NCI-H510A treated with DMSO at 0.1 percent for 48 hours (cell line): ENCODE measurements around the gene NUDT3.
A peak's percentile ranks its signal among the peaks of the same experiment; 100 is the strongest.
"Not testable (repeated sequence)": the region's sequence is repeated elsewhere in the genome, so short reads cannot be mapped to it uniquely, and the experiment has no call there.

ENCODE experiments used
- DNase-seq: peaks from one replicate; lab custom pipeline; 2025; lab: John Stamatoyannopoulos, UW

Gene NUDT3

DNA sequence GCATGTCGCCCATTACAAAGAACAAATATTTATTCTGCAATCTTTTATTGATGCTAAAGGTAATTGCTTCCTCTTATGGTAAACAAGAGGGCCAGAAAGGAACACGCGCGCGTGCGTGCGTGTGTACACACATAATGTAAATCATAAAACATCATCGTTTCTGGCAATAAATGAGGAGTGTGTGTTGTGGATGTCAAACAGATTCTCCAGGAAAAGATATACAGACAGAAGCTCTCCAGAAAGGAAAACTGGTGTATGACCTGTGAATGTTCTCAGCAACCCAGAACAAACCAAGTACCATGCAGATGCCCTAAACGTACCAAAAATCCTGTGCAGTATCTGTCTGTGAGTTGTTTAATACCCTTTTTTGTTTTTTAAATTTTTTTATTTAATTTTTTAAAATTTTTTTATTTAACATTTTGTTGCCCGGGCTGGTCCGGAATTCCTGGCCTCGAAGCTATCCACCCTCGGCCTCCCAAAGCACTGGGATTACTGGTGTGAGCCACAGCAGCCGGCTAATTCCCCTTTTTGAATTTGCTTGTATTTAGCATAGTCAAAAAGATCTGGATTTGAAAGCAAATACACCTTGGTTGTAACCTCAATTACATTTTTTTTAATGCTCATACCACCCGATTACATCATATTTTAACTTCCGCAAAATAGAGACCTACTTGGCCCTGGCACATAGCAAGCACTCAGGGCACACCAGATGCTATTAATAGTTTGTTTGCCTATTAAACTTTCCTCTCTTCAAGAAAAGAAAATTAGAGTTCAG is 909 bp upstream of the NUDT3 start:
- no peak for DNase-seq

DNA sequence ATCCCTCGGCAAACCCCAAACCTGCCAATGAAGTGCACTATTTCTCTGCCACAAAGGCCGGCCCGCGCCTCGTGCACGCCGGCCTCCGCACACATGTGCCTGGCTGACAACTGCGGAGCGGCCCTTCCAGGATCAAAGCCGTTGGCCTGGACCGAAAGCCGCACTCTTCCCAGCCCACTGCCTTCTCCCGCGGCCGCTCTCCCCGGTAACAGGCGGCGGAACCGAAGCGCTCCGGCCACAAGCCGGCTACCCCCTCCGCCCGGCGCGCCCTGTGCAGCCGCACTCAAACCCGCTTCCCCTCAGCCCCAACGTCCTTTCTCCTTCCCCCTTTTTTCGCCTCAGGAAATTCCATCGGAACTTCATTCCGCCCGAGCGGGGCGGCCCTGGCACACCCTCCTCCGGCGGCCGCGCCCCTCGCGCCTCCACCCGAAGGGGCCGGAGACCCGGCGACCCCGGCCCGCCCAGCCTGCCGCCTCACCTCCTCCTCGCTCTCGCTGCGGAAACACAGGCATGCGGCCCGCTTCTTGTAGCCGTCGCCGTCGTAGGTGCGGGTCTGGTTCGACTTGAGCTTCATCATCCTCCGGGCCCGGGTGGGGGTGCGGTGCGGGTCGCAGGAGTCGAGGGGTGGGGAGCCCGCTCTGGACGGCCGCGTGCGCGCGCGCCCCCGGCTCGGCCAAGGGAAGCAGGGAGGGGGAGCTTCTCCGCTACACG is 528 bp downstream of the NUDT3 start:
- DNase-seq: peak; percentile 79

DNA sequence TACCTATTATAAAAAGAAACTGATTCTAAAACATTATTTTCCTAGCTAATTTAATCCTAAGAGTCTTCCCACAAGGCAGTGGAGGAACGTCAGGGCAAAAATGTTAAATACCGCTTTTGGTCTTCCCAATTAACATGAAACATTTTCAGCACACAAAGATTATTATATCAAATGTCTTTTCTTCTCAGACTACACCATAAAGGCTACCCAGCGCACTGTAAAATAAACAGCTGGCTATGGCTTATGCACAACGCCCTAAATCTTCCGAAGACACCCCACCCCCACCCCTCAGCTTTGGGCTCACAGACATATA is 1.0 kb downstream of the NUDT3 start:
- no peak for DNase-seq

DNA sequence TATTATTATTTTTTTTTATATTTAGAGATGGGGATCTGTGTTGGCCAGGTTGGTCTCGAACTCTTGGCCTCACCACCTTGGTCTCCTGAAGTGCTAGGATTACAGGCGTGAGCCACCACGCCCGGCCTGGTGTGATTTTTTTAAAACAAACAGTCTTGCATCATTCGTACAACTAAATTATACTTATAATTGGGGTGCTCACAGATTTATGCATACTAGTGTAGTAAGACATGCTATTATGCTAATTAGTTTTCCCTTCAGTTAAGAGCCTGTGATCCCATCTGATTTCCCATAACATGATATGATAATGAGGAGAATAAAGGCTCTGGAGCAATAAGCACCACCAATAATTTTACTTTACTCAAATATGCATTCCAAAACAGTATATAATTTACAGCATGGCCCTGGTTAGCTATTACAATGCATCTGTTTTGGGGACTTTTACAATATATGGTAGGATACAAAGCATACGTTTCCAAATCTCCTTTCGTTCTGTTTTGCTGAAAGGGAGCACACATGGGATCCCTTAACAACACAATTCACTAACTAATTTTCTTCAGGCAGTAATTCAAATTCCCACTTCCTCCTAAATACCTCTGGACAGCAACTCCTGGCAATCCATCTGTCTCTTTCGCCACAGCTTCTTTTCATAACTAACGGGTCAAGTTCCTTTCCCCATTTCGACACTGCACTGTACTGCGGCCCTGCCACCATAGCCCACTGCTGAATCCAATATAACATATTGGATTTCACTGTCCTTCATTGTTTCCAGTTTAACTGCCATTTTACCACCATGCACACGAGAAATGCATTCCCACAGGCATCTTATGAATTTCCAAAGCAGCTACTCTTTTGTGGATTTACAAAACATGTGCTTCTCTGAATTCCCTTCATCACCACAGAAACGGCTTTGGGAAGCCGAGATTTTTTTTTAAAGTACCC is 1.7 kb downstream of the NUDT3 start:
- DNase-seq: peak; percentile 64

DNA sequence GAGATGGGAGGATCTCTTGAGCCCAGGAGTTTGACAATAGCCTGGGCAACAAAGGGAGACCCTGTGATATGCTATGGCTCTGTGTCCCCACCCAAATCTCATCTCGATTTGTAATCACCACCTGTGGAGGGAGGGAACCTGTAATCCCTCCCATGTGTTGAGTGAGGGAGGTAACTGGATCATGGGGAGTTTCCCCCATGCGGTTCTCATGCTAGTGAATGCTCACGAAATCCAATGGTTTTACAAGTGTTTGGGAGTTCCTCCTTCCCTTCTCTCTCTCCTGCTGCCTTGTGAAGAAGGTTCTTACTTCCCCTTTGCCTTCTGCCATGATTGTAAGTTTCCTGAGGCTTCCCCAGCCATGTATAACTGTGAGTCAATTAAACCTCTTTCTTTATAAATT is 3.4 kb downstream of the NUDT3 start:
- no peak for DNase-seq

DNA sequence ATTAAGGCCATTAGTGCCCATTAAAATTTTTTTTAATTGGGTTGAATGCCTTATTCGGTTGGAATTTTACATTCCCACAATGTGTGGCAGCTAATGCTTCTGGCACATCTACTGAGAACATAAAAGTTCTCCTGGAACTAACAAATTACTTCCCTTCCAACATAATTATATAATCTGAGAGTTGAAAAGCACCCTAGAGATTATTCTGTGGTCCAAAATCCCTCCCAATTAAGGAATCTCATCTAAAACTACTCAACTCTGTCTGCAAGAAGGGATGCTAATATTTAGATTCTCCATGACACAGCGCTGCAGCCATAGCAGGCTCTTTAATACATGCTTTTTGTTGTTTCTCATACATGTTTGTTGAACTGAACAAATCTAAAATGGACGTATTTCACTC is 4.0 kb downstream of the NUDT3 start:
- no peak for DNase-seq

DNA sequence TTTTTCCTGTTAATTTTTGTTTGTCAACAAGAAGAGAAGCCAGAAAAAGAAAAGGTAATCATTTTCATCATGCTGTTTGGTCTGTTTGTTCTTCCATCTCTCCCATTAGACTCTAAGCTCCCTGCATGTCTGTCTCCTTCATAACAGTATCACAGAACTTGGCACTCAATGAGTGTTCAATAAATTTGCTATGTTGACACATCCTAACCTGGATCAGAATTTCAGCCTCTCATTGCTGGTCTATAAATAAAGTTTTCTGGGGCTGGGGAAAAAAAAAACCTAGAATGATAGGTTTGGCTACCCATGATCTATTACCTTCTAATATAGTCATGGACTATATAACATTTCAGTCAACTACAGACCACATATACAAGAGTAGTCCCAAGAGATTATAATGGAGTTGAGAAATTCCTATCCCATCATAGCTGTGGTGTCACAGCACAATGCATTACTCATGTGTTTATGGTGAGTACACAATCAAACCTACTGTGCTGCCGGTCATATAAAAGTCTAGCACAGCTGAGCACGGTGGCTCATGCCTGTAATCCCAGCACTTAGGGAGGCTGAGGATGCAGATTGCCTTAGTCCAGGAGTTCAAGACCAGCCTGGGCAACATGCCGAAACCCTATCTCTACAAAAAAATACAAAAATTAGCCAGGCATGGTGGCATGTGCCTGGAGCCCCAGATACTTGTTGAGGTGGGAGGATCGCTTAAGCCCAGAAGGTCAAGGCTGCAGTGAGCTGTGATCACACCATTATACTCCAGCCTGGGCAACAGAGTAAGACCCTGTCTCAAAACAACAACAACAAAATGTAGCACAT is 5.9 kb downstream of the NUDT3 start:
- no peak for DNase-seq

DNA sequence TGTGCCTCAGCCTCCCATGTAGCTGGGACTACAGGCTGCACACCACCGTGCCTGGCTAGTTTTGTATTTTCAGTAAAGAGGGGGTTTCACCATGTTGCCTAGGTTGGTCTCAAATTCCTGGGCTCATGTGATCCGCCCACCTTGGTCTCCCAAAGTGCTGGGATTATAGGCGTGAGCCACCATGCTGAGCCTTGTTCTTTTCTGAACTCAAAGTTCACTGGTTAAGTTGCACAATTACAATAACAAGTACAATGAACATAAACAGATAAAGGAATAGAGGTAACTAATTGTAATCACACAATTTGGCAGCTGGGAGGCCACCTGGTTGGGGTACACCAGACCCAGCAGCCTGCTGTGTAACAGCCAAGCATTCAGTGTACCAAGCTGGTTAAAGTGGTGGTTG is 6.7 kb downstream of the NUDT3 start:
- no peak for DNase-seq

DNA sequence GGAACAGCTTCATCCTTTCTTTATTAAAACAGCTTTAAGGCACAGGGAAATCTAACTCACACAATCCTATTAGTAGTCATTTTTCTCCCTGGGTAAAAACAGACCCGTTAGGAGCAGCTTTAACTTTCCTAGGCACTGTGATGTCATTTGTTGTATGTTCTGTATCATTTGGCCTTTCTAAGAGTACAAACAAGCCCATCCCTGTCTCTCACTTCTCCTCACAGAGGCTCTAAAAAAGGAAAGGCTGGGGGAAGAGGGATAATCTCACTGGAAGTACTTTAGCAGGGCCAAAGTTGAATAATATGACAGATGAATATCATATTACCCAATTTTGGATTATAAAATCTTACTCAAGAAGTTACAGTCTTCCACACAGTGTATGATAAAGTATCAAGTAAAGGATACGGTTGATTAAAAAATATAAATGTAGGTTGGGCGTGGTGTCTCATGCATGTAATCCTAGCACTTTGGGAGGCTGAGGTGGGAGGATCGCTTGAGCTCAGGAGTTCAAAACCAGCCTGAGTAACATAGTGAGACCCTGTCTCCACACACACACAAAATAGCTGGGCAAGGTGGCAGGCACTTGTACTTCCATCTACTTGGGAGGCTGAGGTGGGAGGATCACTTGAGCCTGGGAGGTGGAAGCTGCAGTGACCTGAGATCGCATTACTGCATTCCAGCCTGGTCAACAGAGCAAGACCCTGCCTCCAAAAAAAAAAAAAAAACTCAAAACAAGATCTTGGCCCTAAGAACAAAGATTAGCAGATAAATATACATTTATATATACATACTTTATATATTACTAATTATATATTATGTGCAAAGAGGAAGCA is 7.9 kb downstream of the NUDT3 start:
- DNase-seq: no peak

DNA sequence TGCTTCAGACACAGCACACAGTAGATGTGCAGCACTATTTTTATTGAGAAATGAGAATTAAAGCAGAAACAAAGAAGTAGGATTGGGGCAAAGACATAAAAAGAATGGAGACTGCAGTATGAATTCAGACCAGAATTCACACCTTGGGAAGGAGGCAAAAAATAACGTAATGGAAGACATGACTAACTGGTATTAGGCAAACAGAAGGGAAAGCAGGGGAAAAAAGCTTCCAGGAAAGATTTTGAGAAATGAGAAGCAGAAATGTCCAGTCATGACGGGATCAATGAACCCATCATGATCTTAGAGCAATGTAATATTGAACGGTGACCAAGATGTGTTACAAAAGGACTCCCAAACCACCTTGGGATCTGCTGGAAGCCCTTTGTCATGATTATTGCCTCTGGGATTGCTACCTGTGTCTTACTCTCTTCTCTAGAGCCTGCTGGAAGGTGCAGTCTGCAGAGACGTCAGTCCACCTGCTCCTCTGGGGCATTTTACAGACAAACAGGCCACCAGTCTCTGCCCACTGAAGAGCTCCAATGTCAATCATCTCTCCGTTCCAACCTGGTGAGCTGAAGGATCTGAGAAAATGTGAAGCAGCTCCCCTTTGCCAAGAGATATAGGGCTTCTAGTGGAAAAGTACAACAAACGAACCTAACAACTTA is 8.7 kb downstream of the NUDT3 start:
- no peak for DNase-seq

DNA sequence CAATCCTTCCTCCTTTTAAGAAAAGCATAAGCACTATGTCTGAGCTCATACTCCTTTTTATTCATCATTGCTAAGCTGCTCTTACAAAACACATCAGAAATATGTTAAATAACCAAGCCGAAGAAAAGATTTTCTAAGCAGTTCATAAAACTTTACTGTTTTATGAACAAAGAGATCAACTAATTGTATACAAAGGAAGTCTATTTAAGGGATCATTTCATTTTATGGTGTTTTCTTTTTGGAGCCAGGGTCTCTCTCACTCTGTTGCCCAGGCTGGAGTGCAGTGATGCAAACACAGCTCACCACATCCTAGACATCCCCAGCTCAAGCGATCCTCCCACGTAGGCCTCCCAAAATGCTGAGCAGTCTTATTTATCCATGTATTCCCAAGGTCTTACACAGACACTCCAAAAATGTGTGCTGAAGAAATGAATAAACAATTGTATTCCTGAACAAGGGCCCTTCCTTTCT is 9.3 kb downstream of the NUDT3 start:
- DNase-seq: no peak

DNA sequence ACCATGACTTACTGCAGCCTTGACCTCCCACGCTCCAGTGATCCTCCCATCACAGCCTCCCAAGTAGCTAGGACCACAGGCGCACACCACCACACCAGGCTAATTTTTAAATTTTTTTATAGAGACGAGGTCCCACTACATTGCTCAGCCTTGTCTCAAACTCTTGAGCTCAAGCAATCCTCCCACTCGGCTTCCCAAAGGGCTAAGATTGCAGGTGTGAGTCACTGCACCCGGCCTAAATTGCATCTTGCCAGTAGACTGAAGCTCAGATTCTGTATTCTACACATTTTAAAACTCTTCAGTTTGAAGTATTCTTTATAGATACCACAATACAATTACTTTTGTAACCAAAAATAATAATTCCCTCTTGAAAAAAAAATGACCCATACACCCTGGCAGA is 11.4 kb downstream of the NUDT3 start:
- DNase-seq: no peak

DNA sequence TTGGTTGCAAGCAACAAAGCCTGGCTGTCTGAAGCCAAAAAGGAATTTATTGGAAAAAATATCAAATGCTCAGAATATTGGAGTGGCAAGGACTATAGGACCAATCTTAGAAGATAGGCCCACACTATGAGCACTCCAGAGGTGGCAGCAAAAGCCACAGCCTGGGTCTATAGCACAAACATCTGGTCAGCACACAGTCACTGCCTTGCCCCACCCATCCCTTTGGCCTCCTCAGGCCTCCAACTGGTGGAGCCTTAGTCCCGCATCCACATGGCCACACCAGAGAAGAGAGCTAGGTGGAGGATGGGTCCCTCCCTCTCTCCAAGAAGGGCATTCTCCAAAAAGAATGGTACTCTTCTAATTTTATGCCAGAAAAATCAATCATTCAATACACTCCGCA is 14.0 kb downstream of the NUDT3 start:
- DNase-seq: no peak

DNA sequence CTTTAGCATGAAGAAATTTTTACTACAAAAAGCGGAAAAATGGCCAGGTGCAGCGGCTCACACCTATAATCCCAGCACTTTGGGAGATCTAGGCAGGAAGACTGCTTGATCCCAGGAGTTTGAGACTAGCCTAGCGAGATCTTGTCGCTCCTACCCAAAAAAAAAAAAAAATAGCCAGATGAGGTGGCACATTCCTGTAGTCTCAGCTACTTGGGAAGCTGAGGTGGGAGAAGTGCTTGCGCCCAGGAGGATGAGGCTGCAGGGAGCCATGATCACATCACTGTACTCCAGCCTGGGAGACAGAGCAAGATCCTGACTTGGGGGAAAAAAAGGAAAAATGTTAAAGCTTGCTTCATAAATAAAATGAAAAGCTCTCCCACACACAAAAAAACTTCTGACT is 14.5 kb downstream of the NUDT3 start:
- DNase-seq: no peak

DNA sequence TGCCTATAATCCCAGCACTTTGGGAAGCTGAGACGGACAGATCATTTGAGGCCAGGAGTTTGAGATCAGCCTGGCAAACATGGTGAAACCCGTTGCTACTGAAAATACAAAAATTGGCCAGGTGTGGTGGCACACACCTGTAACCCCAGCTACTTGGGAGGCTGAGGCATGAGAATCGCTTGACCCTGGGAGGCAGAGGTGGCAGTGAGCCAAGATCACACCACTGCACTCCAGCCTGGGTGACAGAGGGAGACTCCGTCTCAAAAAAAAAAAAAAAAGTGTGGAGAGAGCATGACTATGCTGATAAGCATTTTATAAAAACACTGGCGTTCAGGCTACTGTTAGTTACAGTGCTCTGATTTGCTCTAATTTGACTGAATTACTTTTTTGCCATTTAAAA is 14.9 kb downstream of the NUDT3 start:
- not testable (repeated sequence) for DNase-seq

DNA sequence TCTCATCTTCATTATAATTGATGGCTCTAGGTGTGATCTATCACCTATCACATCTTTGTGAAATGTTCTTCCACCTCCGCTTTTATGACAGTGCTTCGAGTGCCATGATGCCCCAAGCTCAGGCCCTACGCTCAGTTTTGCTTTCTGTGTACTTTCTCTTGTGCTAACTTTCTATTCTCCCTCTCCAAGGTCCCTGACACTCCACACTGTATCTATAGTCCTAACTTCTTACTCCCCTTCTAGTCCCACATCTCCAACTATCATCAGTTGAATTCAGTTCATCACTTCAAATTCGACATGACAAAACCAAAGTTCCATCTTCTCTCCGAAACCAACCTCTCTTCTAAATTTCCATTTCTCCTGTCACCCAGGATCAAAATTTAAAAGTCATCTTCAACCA is 16.6 kb downstream of the NUDT3 start:
- no peak for DNase-seq

DNA sequence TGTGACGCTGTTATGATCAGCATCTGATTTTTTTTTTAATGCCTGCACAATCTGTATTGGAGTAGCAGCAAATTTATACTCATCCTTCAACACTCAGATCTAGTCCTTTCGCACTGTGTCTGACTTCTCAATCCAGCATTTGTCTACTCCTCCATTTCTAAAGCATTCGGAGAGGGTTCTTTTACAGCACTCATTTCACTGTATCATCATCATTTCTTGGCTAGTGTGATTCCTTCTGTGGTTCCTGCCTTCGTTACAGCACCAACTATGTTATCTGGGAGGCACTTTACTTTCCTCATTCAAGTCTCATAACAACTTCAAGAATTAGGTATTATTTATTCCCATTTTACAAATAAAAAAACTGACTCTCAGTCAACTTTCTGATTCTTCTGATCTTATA is 18.0 kb downstream of the NUDT3 start:
- DNase-seq: no peak

DNA sequence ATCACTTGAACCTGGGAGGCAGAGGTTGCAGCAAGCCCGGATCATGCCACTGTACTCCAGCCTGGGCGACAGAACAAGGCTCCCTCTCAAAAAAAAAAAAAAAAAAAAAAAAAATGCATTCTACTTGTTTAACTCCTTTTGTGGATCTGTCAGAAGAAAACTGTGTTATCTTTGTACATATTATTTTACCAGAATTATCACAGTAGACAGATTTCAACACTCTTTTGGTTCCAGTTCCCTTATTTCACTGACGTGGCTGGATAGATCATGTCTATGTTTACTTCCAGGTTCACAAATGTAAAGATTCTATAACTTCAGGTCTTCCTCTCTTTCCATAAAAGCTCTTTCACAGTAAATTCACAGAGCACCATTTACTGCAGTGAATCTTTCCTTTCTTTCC is 18.4 kb downstream of the NUDT3 start:
- DNase-seq: no peak

DNA sequence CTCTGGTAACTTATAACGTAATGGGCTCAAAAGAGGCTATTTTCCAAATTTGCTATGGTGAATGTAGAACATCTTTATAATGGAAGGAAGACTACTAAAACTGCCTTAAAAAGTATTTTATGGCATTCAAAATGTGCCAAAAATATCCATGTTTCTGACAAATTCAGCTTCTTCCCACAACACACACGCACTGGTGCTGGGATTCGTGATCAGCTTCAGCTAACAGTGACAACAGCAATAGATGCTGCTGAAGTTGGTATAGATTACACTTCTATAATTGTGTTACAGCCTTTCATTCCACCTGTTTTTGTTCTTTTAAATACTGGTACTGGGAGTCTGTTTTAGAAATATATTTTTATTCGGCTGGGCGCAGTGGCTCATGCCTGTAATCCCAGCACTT is 19.0 kb downstream of the NUDT3 start:
- DNase-seq: no peak

DNA sequence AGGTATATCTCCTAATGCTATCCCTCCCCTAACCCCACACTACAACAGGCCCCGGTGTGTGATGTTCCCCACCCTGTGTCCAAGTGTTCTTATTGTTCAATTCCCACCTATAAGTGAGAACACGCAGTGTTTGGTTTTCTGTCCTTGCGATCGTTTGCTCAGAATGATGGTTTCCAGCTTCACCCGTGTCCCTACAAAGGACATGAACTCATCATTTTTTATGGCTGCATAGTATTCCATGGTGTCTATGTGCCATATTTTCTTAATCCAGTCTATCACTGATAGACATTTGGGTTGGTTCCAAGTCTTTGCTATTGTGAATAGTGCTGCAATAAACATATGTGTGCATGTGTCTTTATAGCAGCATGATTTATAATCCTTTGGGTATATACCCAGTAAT is 20.6 kb downstream of the NUDT3 start:
- not testable (repeated sequence) for DNase-seq
